GM12864 (cell line): ENCODE data around the gene RBKS.

ENCODE experiments used
- DNase-seq: peaks from one replicate; pipeline ENCODE4 v3.0.0-alpha.2; 2011; ENCODE audit warnings: low read depth
- H3K4me3 ChIP-seq: 2 replicates; pipeline ENCODE4 v1.5.1; 2011; ENCODE audit warnings: mild to moderate bottlenecking, low read depth, low read length, control low read depth
- TF ChIP-seq, protein P1 (sequence below): IDR thresholded peaks from 2 replicates; pipeline ENCODE4 v1.5.1; 2011; ENCODE audit warnings: low read depth, mild to moderate bottlenecking, moderate library complexity, low read length, control low read depth, inconsistent platforms; ENCODE audit errors: missing control alignments

The RBKS gene

DNA sequence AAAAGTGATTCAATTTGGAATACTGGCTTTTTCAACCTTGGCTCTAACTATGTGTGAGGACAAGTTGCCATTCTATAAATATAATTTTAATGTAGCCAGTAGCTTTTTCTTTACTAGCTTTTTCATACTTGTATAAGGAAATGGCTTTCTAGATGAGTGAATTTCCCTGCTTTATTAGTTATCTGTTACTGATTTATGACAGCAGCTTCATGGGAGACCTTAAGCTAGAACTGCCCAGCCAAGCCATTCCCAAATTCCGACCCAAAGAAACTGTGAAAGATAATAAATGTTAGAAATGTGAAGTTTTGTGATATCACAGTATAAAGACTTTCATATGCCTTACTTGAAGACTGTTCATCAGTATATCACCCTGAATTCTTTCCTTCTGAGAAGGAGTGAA, 32.7 kb upstream of the RBKS start:
- H3K4me3 ChIP-seq = no peak overlapping the region
- TF ChIP-seq, protein P1, sequence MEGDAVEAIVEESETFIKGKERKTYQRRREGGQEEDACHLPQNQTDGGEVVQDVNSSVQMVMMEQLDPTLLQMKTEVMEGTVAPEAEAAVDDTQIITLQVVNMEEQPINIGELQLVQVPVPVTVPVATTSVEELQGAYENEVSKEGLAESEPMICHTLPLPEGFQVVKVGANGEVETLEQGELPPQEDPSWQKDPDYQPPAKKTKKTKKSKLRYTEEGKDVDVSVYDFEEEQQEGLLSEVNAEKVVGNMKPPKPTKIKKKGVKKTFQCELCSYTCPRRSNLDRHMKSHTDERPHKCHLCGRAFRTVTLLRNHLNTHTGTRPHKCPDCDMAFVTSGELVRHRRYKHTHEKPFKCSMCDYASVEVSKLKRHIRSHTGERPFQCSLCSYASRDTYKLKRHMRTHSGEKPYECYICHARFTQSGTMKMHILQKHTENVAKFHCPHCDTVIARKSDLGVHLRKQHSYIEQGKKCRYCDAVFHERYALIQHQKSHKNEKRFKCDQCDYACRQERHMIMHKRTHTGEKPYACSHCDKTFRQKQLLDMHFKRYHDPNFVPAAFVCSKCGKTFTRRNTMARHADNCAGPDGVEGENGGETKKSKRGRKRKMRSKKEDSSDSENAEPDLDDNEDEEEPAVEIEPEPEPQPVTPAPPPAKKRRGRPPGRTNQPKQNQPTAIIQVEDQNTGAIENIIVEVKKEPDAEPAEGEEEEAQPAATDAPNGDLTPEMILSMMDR = no peak
- DNase-seq = no peak

DNA sequence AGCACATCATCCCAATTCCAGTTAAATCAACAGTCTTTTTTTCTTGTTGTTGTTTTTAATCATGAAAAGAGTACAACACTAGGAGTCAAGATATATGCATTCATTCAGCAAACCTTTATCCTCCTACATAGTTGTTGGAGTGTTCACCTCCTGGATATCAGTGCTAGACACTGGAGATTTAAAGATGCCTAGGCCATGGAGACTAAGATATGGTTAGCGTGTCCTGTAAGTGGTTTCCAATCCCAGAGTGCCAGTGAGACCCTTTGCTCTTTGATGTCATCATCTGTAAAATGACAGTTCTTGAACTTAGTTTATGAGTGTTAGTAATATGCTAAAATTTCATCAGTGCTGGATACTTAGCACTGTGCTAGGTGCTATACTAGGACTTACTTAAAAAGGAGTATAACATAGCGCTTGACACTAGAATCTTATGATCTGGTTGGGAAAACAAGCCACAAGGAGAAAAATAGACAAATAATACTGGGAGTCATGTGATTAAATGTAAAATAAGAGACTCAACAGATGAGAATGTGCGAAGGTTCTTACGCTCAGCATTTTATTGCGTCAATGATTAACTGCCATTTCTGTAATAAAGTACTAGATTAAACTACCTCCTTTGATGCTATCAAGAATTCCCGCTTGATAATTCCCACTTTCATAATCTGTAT, 31.8 kb upstream of the RBKS start:
- H3K4me3 ChIP-seq = no peak overlapping the region
- no peak for DNase-seq
- TF ChIP-seq, protein P1 = no peak

DNA sequence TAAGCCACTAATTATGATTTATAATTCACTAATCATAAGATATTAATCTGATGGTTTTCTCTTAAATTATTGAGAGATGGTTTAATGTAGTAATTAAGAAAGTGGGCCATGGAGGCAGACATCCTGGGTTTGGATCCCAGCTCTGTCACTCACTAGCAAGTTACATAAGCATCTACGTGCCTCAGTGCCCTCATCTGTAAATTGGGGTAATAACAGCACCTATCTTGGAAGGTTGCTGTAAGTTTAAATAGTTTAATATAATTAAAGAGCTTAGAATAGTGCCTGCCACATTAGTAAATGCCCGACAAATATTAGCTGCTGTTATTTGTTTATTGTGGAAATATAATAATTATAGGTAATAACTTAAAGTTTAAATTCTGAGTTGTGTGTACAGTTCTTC, 31.2 kb upstream of the RBKS start:
- TF ChIP-seq, protein P1 = no peak
- no peak for DNase-seq
- no peak overlapping the region for H3K4me3 ChIP-seq

DNA sequence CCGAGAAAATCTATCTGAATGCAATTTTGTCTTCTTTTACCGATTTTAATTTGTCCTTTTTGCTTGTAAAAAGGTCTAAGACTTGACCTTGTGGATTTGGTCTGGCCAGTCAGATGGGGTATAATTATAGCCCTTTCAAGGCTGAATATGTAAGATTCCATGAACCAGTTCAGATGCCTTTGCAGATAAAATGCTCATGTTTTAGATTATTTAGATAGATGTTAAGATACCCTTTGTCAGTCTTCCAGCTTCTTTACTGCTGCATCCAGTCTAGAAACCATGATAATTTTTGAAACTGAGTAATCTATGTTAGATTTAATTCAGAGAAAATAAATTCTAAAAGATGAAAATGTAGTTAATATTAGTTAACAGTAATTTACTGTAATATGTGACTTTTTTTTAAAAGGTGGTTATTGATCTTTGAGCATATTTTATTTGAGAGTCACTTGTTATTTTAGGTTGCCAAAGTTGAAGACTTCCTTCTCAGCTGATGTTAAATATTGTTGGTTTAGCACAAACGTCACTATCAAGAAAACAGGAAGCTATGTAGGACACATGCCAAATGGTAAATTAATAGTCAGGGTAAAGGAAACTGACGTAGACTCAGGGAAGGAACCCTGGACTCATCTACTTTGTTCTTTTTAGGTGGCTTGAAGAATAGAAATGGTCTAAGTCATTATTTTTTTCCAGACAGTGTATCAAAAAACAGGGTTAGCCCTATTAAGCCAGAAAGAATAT, 30.1 kb upstream of the RBKS start:
- H3K4me3 ChIP-seq = no peak overlapping the region
- TF ChIP-seq, protein P1 = no peak
- DNase-seq = no peak

DNA sequence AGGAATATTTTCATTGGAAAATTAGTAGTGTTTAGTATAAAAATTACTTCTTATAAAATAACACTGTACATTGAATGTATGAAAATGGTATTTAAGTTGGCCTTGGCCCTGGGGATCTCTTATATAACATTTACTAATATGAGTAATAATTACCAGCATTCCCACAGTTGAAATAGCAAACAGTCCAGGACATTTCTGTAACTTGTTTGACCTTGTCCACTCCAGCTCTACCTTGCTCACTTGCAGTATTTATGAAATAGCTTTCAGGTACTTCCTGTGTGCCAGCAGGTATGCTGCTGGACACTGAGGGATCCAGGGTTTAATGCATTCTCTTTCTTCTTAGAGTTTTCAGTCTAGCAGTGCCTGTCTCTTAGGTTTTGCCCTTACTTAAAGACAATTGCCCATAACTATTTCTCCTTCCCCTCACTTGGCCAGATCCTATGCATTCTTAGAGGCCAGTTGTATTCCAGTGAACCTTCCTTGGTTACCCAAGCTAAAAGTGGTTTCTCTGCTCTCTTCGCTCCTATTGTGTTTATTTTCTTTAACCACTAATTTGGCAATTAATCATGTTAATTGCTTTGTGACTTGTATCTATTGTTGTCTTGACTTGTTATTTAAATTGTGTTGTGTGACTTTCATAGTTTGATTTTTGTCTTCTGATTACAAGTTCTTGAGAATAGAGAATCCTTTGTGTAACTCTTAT, 26.3 kb upstream of the RBKS start:
- no peak overlapping the region for H3K4me3 ChIP-seq
- no peak for DNase-seq
- TF ChIP-seq, protein P1 = no peak

DNA sequence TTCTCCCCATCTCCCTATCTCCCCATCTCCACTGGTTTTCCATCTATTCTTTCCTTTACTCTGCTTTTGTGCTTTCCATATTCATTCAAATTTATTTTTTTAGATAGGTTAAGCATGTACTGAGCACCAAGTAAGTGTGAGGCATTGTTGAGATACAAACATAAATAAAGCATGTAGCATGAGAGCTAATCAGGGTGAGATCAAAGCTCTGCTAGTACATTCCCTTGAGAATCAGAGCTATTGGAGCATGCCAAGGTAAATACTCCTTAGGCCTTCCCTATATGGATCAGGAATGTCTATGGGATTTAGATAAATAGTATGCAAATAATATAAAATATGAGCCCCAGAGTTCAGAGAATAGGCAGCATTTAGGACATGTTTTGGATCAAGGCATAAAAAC, 25.7 kb upstream of the RBKS start:
- DNase-seq = no peak
- no peak overlapping the region for H3K4me3 ChIP-seq
- TF ChIP-seq, protein P1 = no peak
